Stimulated activated naive CD8-positive, alpha-beta T cell treated with anti-CD3 and anti-CD28 coated beads, Interleukin-15, amount 100 ng/mL, for 72 hours (primary cell): ENCODE data around the gene ALG11.
A peak's percentile ranks its signal among the peaks of the same experiment; 100 is the strongest.
"Not testable (repeated sequence)": the region's sequence is repeated elsewhere in the genome, so short reads cannot be mapped to it uniquely, and the experiment has no call there.

Experiments
- ATAC-seq: fragments of 150-1000 bp; cut with Tn5 transposase; 2 replicates; pipeline ENCODE4 v1.10.0; 2021; ENCODE audit warnings: mild to moderate bottlenecking, moderate library complexity
- DNase-seq, 2 donors: peaks; one replicate each; pipeline ENCODE4 v3.0.0; 2021 to 2022
- H3K27ac Mint-ChIP-seq, 2 donors: one replicate each; pipeline ENCODE4 v1.8.0; 2022; ENCODE audit warnings: mild to moderate bottlenecking in 2 of 2, mixed read lengths in 2 of 2, moderate library complexity in 2 of 2
- H3K27me3 Mint-ChIP-seq: one replicate; pipeline ENCODE4 v1.8.0; 2022; ENCODE audit warnings: mixed read lengths
- H3K4me1 Mint-ChIP-seq: one replicate; pipeline ENCODE4 v1.8.0; 2022; ENCODE audit warnings: mild to moderate bottlenecking, mixed read lengths
- H3K4me3 Mint-ChIP-seq, 2 donors: one replicate each; pipeline ENCODE4 v1.8.0; 2022; ENCODE audit warnings: mild to moderate bottlenecking in 2 of 2, mixed read lengths in 2 of 2, moderate library complexity in 1 of 2
- H3K9me3 Mint-ChIP-seq, 2 donors: one replicate each; pipeline ENCODE4 v1.8.0; 2022; ENCODE audit warnings: mixed read lengths in 2 of 2

ALG11 gene

DNA sequence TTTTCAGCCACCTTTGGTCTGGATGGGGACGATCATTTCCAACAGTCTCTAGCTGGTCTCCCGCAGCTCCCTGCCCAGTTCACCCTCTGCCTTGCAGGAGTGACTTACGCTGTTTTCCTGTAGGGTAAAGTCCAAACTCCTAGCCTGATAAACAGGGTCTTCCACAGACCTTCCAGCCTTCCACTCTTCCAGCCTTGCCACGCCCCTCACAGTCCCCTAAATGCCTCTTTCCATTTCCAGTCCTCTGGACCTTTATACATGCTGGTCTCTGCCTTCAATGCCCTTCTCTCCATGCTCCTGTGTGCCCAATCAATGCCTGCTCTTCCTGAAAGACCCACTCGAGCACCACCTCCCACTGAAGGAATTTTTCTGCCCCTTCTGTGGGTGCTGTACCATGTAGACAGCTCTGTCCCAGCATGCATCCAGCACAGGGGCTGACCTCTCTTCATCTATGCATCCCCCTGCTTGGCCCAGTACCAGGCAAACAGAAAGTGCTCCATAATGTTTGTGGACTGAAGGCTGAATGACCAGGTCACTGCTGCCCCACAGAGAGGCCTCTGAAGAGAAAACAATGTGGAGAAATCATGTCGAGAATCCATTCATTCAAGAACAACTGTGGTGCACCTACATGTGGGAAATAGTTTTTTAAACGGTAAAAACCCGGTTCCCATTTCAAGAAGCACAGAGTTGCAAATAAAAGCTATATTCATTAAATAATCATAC lies 5.5 kb upstream of the ALG11 start:
- Mint-ChIP-seq H3K27ac (no peak overlapping the region), H3K27me3 (peaks cover 21% of the 10 kb centered on the region), H3K4me1 (peaks cover 7% of the 10 kb centered on the region), H3K4me3 (no peak overlapping the region), H3K9me3 (no peaks in the 10 kb centered on the region)
- ATAC-seq (no peak), DNase-seq (no peak)

DNA sequence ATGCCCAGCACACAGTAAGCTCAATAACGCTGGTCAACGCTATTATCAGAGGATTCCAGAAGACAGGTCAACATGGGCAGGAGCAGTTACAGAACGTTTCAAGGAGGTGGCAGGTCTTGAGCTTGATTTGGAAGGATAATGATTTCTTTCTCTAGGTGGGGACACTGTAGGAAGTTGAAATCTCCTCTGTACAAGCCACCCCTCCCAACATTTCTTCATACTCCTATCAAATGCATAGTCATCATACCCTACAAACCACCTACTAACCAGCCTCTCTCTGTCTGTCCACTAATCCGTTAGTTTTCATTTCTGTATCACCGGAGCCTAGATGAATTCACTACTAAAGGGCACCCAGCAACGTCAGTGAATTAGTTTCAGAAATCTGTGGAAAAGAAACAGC lies 2.3 kb upstream of the ALG11 start:
- ATAC-seq = no peak
- Mint-ChIP-seq H3K4me3 (peak overlapping the region in 1 of 2 donors; percentile 11), H3K27me3 (peaks cover 21% of the 10 kb centered on the region), H3K9me3 (no peaks in the 10 kb centered on the region), H3K27ac (no peak overlapping the region), H3K4me1 (peaks cover 7% of the 10 kb centered on the region)
- no peak for DNase-seq

DNA sequence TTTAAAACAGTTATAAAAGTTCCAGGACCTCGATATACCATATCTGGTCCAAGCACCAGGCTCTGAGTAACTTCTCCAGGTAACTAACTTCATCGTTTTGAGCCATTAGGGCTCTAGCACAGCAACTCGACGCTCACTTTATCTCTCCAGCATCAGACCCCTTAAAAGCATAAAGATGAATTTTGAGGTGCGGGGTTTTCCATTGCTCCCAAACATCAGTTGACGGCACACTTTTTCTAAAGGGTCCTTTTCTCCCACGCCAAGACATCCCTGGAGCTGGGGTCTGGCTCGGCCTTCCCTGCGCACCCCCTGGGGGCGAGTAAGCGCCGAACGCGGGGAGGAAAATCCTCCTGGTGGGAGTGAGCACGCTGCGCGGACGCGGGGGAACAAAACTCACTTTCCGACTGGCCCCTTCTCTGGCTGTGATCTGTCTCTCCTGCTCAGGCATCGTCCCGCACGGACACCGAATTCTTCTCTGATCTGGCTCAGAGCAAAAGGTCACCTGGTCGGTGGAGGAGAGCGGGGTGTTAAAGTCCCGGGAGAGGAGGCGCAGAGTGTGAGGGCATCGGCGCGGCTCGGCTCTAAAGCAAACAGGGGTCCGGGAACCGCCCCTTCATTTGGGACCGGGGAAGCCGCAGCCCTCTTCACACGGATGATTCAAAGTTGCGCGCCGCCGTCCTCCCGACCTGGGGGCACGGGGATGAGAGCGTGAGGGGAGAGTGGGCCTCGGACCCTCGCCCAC lies 1.1 kb upstream of the ALG11 start, which contains the start of gene ATP7B:
ATP7B (minus strand) TSS at position 561 of the 742 bp plus-strand sequence; CDS start at position 448, 113 bp downstream.
- peak within 1 kb of the TSS; percentile 96 for H3K4me3 Mint-ChIP-seq
- DNase-seq (peak; percentile 26 to 34), ATAC-seq (peak; percentile 36)
- no peaks in the 10 kb centered on the region for H3K9me3 Mint-ChIP-seq
- H3K27me3 Mint-ChIP-seq = peaks cover 21% of the 10 kb centered on the region
- peaks cover 13% of the 10 kb centered on the region for H3K4me1 Mint-ChIP-seq
- H3K27ac Mint-ChIP-seq = peak within 1 kb of the TSS; percentile 96 to 98

DNA sequence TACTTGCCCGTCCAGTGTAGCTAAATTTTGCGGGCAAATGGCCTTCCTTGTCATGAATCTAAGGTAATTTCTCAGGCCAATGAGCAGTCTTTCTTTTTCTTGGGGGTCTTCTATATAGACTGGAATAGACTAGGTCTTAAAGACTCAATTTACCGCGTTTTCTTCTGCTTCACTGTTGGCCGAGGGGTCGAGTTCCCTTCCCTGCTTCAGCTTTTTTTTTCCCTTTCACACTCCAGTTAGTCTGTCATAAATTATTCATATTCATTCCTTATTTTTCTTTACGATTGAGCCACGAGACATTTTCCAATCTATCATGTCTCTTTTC lies 276 bp downstream of the ALG11 start:
- no peak for ATAC-seq
- peaks cover 25% of the 10 kb centered on the region for H3K4me1 Mint-ChIP-seq
- H3K4me3 Mint-ChIP-seq = peak overlapping the region; percentile 96
- no peaks in the 10 kb centered on the region for H3K9me3 Mint-ChIP-seq
- DNase-seq = no peak
- H3K27me3 Mint-ChIP-seq = peaks cover 21% of the 10 kb centered on the region
- H3K27ac Mint-ChIP-seq = peak overlapping the region; percentile 96 to 98

DNA sequence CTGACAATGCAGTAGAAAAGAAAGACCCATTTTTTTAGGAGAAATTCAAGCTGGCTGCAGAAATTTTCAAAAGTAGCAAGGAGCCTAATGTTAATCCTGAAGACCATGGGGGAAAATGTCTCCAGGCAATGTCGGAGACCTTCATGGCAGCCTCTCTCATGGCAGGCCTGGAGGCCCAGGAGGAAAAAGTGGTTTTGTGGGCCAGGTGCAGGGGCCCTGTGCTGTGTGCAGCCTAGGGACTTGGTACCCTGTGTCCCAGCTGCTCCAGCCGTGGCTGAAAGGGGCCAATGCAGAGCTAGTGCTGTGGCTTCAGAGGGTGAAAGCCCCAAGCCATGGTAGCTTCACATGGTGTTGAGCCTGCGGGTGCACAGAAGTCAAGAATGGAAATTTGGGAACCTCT lies 4.1 kb downstream of the ALG11 start:
- no peak for ATAC-seq
- Mint-ChIP-seq H3K4me1 (peaks cover 24% of the 10 kb centered on the region), H3K9me3 (no peaks in the 10 kb centered on the region), H3K27ac (peak overlapping the region in 1 of 2 donors; percentile 28), H3K4me3 (no peak overlapping the region), H3K27me3 (peaks cover 3% of the 10 kb centered on the region)
- no peak for DNase-seq

DNA sequence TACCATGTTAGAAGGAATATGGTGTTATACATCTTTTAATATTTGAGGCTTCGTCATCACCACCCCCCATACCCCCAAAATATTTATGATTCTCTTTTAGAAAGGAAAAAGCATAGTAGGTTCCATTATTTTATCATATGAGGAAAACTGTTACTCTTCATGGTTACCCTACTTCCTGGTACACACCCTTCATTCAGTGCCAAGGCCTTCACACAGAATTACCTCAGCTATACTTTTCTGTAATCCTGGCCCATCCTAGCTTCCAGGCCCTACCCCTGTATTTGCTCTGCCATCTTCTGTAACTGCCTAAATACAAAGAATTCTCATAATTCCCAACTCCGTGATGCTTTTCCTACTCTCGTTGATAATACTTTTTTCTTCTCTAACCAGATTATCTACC lies 8.0 kb downstream of the ALG11 start:
- DNase-seq (no peak), ATAC-seq (no peak)
- H3K9me3 Mint-ChIP-seq = peaks cover 0 to under 1% of the 10 kb centered on the region in 2 donors
- H3K27me3 Mint-ChIP-seq = no peaks in the 10 kb centered on the region
- peaks cover 23% of the 10 kb centered on the region for H3K4me1 Mint-ChIP-seq
- H3K27ac Mint-ChIP-seq = no peak overlapping the region
- no peak overlapping the region for H3K4me3 Mint-ChIP-seq

DNA sequence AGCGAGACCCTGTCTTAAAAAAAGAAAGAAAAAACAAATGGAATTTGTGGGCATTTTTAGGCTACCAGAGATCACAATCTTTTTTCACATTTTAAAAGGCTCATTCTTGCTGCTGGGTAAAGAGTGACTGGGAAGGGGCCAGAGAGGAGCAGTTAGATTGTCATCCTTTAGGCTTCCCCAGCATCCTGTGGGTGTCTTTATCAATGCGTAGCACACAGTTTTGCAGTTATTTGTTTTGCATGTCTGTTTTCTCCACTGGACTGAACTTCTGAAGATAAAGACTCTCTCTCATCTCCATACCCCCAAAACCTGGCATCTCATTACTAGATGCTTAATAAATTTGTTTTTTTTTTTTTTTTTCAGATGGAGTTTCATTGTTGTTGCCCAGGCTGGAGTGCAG lies 10.2 kb downstream of the ALG11 start:
- ATAC-seq (no peak), DNase-seq (no peak)
- Mint-ChIP-seq H3K4me3 (no peak overlapping the region), H3K9me3 (peaks cover 18 to 20% of the 10 kb centered on the region in 2 donors), H3K27ac (no peak overlapping the region), H3K4me1 (peaks cover 27% of the 10 kb centered on the region), H3K27me3 (no peaks in the 10 kb centered on the region)

DNA sequence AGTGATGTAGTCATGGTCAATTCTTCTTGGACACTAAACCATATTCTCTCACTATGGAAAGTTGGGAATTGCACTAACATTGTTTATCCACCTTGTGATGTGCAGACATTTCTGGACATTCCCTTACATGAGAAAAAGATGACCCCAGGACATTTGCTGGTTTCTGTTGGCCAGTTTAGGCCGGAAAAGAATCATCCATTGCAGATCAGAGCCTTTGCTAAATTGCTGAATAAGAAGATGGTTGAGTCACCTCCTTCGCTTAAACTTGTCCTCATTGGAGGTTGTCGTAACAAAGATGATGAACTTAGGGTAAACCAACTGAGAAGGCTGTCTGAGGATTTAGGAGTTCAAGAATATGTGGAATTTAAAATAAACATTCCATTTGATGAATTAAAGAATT lies 12.3 kb downstream of the ALG11 start, which contains the start of gene UTP14C:
UTP14C (plus strand) TSS at position 211 of the 400 bp plus-strand sequence. CDS start 4,114 bp downstream, outside the sequence.
- ATAC-seq = no peak
- no peak for DNase-seq
- H3K27ac Mint-ChIP-seq = no peak within 1 kb of the TSS
- peaks cover 20% of the 10 kb centered on the region for H3K4me1 Mint-ChIP-seq
- peaks cover 22 to 29% of the 10 kb centered on the region in 2 donors for H3K9me3 Mint-ChIP-seq
- H3K27me3 Mint-ChIP-seq = no peaks in the 10 kb centered on the region
- no peak within 1 kb of the TSS for H3K4me3 Mint-ChIP-seq

DNA sequence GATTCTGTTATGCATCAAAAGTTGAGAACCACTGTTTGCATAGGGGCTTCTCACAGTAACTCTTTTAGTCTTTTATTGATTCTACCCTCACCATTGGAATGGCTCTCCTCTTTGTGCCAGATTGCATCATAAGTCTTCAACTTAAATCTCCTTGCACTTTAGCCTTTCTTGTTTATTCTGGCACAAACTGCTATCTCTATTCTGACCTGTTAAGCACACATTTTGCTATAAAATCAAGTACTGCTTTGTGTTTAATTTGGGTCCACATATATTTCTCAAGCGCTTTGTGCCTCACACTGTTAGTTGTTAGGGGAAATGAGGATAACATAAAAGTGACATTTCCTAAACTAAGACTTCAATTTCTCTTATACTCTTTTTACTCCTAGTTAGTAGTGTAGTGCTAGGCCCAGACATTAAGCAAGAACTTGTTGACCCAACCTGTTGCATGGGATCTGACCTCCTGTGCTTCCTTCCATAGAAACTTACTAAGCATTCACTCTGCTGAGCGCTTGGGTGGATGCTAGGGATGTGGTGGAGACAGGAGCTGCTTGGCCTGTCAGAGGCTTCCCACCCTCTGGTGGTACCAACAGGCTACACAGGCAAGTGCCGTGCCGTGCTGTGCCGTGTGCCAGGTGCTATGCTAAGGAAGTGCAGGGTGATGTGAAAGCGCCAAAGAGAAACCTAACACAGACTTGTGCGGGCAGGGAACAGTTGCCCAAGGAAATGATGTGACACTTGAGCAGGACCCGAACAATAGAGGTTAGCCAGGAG lies 13.5 kb downstream of the ALG11 start:
- ATAC-seq (no peak), DNase-seq (no peak)
- Mint-ChIP-seq H3K27me3 (no peaks in the 10 kb centered on the region), H3K4me1 (peaks cover 20% of the 10 kb centered on the region), H3K27ac (peak overlapping the region in 1 of 2 donors; percentile 34), H3K9me3 (peaks cover 28 to 41% of the 10 kb centered on the region in 2 donors), H3K4me3 (no peak overlapping the region)

DNA sequence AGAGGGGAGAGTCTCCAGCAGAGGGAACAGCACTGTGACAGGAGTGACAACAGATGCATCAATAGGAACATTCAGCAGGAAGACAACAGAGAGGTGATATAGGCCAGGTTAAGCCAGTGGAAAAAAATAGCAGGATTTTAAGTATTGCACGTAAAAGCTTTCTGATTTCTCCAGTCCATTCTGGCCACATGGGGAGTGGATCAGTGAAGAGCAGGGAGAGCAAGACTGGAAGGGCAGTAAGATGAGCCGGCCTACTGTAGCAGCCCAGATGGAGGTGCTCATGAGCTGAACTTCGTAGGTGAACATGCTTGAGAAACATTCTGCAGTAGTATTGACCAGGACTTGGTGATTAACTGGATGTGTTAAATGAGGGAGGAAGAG lies 14.0 kb downstream of the ALG11 start:
- peaks cover 29 to 42% of the 10 kb centered on the region in 2 donors for H3K9me3 Mint-ChIP-seq
- ATAC-seq (no peak), DNase-seq (no peak)
- no peaks in the 10 kb centered on the region for H3K27me3 Mint-ChIP-seq
- H3K27ac Mint-ChIP-seq = peak overlapping the region; percentile 7 to 34
- H3K4me3 Mint-ChIP-seq = no peak overlapping the region
- H3K4me1 Mint-ChIP-seq = peaks cover 20% of the 10 kb centered on the region

DNA sequence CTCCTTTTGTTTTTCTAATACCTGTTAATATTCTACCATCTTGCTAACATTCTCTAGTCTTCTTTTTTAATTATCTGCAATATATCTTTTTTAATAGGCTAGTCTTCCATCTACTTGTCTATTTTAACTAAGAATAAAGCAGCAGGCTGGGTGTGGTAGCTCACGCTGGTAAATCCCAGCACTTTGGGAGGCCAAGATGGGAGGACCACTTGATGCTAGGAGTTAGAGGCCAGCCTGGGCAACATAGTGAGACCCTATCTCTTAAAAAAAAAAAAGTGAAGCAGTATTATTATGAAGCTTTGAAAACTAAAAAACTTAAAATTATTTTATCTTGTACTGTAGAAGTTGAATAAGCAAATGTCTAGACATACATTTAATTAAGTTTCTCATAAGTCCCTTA lies 15.6 kb downstream of the ALG11 start:
- DNase-seq (no peak), ATAC-seq (no peak)
- H3K9me3 Mint-ChIP-seq = peaks cover 29 to 42% of the 10 kb centered on the region in 2 donors
- H3K4me1 Mint-ChIP-seq = peaks cover 20% of the 10 kb centered on the region
- no peaks in the 10 kb centered on the region for H3K27me3 Mint-ChIP-seq
- H3K4me3 Mint-ChIP-seq = no peak overlapping the region
- no peak overlapping the region for H3K27ac Mint-ChIP-seq

DNA sequence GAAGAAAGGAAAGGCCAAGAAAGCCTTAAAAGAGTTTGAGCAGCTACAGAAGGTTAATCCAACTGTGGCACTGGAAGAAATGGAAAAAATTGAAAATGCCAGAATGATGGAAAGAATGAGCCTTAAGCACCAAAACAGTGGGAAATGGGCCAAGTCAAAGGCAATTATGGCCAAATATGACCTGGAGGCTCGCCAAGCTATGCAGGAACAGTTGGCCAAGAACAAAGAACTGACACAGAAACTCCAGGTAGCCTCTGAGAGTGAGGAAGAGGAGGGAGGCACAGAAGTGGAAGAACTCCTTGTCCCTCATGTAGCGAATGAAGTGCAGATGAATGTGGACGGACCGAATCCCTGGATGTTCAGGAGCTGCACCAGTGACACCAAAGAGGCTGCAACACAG lies 17.4 kb downstream of the ALG11 start:
- Mint-ChIP-seq H3K4me3 (no peak overlapping the region), H3K9me3 (peaks cover 29 to 42% of the 10 kb centered on the region in 2 donors), H3K27ac (peak overlapping the region in 1 of 2 donors; percentile 14), H3K27me3 (no peaks in the 10 kb centered on the region), H3K4me1 (peaks cover 20% of the 10 kb centered on the region)
- ATAC-seq = no peak
- DNase-seq = no peak

DNA sequence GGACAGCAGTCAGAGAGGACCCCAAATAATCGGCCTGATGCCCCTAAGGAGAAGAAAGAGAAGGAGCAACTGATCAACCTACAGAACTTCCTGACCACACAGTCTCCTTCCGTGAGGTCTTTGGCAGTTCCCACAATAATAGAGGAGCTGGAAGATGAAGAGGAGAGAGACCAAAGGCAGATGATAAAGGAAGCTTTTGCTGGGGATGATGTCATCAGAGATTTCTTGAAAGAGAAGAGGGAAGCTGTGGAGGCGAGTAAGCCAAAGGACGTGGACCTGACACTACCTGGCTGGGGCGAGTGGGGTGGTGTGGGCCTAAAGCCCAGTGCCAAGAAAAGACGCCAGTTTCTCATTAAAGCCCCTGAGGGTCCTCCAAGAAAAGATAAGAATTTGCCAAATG lies 18.2 kb downstream of the ALG11 start:
- Mint-ChIP-seq H3K4me1 (peaks cover 18% of the 10 kb centered on the region), H3K9me3 (peaks cover 29 to 40% of the 10 kb centered on the region in 2 donors)
- not testable (repeated sequence) for ATAC-seq, H3K27me3 Mint-ChIP-seq, H3K27ac Mint-ChIP-seq, H3K4me3 Mint-ChIP-seq, DNase-seq

DNA sequence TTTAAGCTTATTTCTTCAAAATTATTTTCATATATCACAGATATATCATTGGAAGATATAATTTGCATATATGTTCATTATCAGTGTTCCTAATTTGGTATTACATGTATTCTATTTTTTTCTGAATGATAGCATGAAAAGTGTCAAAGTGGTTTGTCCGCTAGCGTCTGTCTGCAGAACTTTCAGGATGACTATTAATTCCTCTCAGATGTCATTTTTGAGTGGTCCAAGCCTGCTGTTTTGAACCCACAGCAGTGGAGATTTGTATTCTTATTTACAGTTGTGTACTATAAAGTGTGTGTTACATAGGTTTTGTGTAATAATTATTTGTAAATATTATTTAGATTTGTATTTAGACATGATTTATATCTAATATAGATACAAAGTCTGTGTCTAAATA lies 20.8 kb downstream of the ALG11 start:
- ATAC-seq (no peak), DNase-seq (no peak)
- H3K4me1 Mint-ChIP-seq = no peaks in the 10 kb centered on the region
- H3K27me3 Mint-ChIP-seq = no peaks in the 10 kb centered on the region
- H3K27ac Mint-ChIP-seq = no peak overlapping the region
- H3K4me3 Mint-ChIP-seq = no peak overlapping the region
- peaks cover 11 to 22% of the 10 kb centered on the region in 2 donors for H3K9me3 Mint-ChIP-seq

DNA sequence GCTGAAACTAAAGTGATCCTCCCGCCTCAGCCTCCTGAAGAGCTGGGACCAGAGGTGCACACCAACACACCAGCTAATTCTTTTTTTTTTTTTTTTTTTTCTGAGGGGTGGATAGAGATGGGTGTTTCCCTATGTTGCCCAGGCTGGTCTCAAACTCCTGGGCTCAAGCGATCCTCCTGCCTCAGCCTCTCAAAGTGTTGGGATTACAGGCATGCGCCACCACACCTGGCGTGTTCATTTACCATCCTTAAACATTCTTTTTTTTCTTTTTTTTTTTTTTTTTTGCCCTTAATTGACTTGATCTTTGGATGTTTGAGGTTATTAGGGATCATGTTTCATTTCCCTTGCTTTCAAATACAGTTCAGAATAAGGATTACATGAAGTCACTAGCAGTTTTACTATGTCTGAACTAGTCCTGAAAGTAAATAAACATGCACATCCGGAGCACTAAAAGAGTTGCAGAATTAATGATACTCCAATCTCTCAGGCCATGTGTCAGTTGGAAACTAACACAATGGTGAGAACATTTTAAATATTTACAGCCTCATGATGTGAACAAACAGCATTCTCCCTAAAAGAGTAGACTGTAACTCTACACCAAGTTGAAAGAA lies 22.5 kb downstream of the ALG11 start:
- no peak overlapping the region for H3K4me3 Mint-ChIP-seq
- no peak overlapping the region for H3K27ac Mint-ChIP-seq
- ATAC-seq (no peak), DNase-seq (no peak)
- no peaks in the 10 kb centered on the region for H3K27me3 Mint-ChIP-seq
- H3K4me1 Mint-ChIP-seq = no peaks in the 10 kb centered on the region
- H3K9me3 Mint-ChIP-seq = peaks cover 7 to 11% of the 10 kb centered on the region in 2 donors
